GM12878 (cell line): ENCODE data around the gene EXOC4. TPM values are rescaled to one million over a fixed set of nuclear protein-coding genes. Genes with fewer than 3 reads are reported as not detected.

Source experiments
- ATAC-seq: fragments of 200-7000 bp; cut with Tn5 transposase; 3 replicates; pipeline ENCODE4 v1.9.1; 2020; ENCODE audit warnings: mild to moderate bottlenecking, moderate library complexity
- BruUV-seq: library from RNA; stranded (reverse); fragments of 400-500 nt; replicated peaks from 2 replicates; lab custom pipeline; 2021; lab: Mats Ljungman, UMichigan
- CTCF ChIA-PET: fragments of 300-600 bp; sonication (Branson Sonifier 250); formaldehyde crosslinking; extraction: SDS; loops from one replicate; lab custom pipeline; 2021; ENCODE audit warnings: inconsistent platforms; lab: Yijun Ruan, JAX
- POLR2A ChIA-PET: fragments of 350-600 bp; formaldehyde crosslinking; extraction: SDS; loops from one replicate; lab custom pipeline; 2021; ENCODE audit warnings: inconsistent platforms; lab: Charles Lee
- RAD21 ChIA-PET: fragments of 300-600 bp; sonication (Branson Sonifier 250); formaldehyde crosslinking; loops from one replicate; lab custom pipeline; 2023; ENCODE audit warnings: antibody characterized with exemption; ENCODE audit not compliant: unreplicated experiment; lab: Charles Lee
- SMC1A ChIA-PET: fragments of 300-600 bp; sonication (Branson Sonifier 250); formaldehyde crosslinking; loops from one replicate; lab custom pipeline; 2023; ENCODE audit not compliant: unreplicated experiment, uncharacterized antibody; lab: Charles Lee
- DNase-seq: peaks from one replicate; pipeline ENCODE4 v3.0.0-alpha.2; 2011; ENCODE audit warnings: low read depth, low spot score
- FAIRE-seq: peaks from 3 replicates; lab custom pipeline; 2011; peaks lifted over from hg19 to GRCh38; lab: Jason Lieb, UNC
- H2AFZ ChIP-seq: 2 replicates; pipeline ENCODE4 v1.6.0; 2011; ENCODE audit warnings: low read depth, low read length, control low read depth; ENCODE audit not compliant: control insufficient read depth
- H3K27ac ChIP-seq: 2 replicates; pipeline ENCODE4 v1.5.1; 2011; ENCODE audit warnings: control low read depth; ENCODE audit not compliant: control insufficient read depth, insufficient read depth
- H3K27me3 ChIP-seq, 2 experiments: replicated peaks in 1 of 2; 2 replicates each; pipeline versions ENCODE4 v1.6.0 to v1.6.1; 2011; ENCODE audit warnings: low read length in 1 of 2; ENCODE audit not compliant: control insufficient read depth in 2 of 2, insufficient read depth in 2 of 2
- H3K36me3 ChIP-seq, 2 experiments: 2 replicates each; pipeline ENCODE4 v1.5.1; 2011; ENCODE audit warnings: low read length in 1 of 2; ENCODE audit not compliant: control insufficient read depth in 2 of 2, insufficient read depth in 2 of 2
- H3K4me1 ChIP-seq: 2 replicates; pipeline ENCODE4 v1.6.1; 2011; ENCODE audit warnings: mild to moderate bottlenecking, low read length, moderate library complexity, mixed read lengths; ENCODE audit not compliant: control insufficient read depth, insufficient read depth
- H3K4me2 ChIP-seq: 2 replicates; pipeline ENCODE4 v1.6.0; 2011; ENCODE audit warnings: control low read depth; ENCODE audit not compliant: control insufficient read depth, insufficient read depth
- H3K4me3 ChIP-seq: fragments of 200-600 bp; sonication (generic); 2 replicates; pipeline ENCODE4 v1.5.1; 2016
- H3K79me2 ChIP-seq: 2 replicates; pipeline ENCODE4 v1.6.0; 2011; ENCODE audit warnings: low read length; ENCODE audit not compliant: control insufficient read depth, insufficient read depth
- H3K9ac ChIP-seq: 2 replicates; pipeline ENCODE4 v1.8.0; 2011; ENCODE audit warnings: low read length, control low read depth, mixed read lengths; ENCODE audit not compliant: control insufficient read depth, insufficient read depth
- H3K9me3 ChIP-seq: replicated peaks from 3 replicates; pipeline ENCODE4 v1.5.1; 2011; ENCODE audit warnings: mild to moderate bottlenecking, low read length; ENCODE audit not compliant: control insufficient read depth, insufficient read depth
- H4K20me1 ChIP-seq: 2 replicates; pipeline ENCODE4 v1.6.0; 2011; ENCODE audit not compliant: control insufficient read depth, insufficient read depth
- EP300 ChIP-seq, 2 experiments: fragments of 150-350 bp in 1 of 2; IDR thresholded peaks; 2 replicates each; pipeline ENCODE4 v1.6.1; 2011 to 2012; ENCODE audit warnings: low read depth in 2 of 2, low read length in 2 of 2, borderline replicate concordance in 1 of 2, improper control_type of control experiment in 1 of 2, inconsistent platforms in 1 of 2; ENCODE audit not compliant: control insufficient read depth in 1 of 2
- IKZF2 ChIP-seq, 2 experiments: fragments of 450-650 bp; IDR thresholded peaks; 2 replicates each; pipeline ENCODE4 v1.6.1; 2017; ENCODE audit warnings: mild to moderate bottlenecking in 2 of 2, moderate library complexity in 2 of 2
- NBN ChIP-seq: fragments of 450-650 bp; IDR thresholded peaks from 2 replicates; pipeline ENCODE4 v1.6.1; 2016
- RCOR1 ChIP-seq: conservative IDR thresholded peaks from 2 replicates; pipeline ENCODE4 v1.6.1; 2012; ENCODE audit warnings: low read depth, low read length, improper control_type of control experiment
- REST ChIP-seq: IDR thresholded peaks from 2 replicates; pipeline ENCODE4 v1.6.1; 2012; ENCODE audit warnings: mild to moderate bottlenecking, low read depth, low read length
- WGBS: methylation state at CpG from one replicate; pipeline ENCODE4 v1.1.6; 2016; ENCODE audit warnings: low lambda C conversion rate; ENCODE audit not compliant: insufficient replicate concordance, insufficient coverage; ENCODE audit errors: missing lambda C conversion rate; 5-methylcytosine and 5-hydroxymethylcytosine counted together
- in situ Hi-C: fragments of 300-500 bp; cut with MboI; formaldehyde crosslinking; loops from 9 replicates; pipeline ENCODE4 v1.14.3; 2018; ENCODE audit warnings: mixed read lengths
- intact Hi-C: fragments of 100-400 bp; cut with micrococcal nuclease; formaldehyde crosslinking; loops from one replicate; pipeline ENCODE4 v1.14.2; 2022; ENCODE audit not compliant: unreplicated experiment
- polyA plus RNA-seq, 11 experiments: library from polyadenylated mRNA; depleted of rRNA in 4 of 11; unstranded in 6 of 11; stranded (reverse) in 5 of 11; fragments of >200 nt; fragmentation: Nextera tagmentation in 4 of 11; fragmentation: Illumina TruSeq in 1 of 11; extraction: Ambion mirVana in 4 of 11; extraction: Trizol in 1 of 11; gene quantifications; 1 replicate in 1 of 11; 2 replicates in 10 of 11; pipeline versions ENCODE4 v1.2.1 to v1.2.3, GENCODE V29; 2011 to 2016; ENCODE audit warnings: inconsistent platforms in 2 of 11, missing spikeins in 2 of 11, low read depth in 1 of 11
- total RNA-seq, 4 experiments: library from RNA; depleted of rRNA in 3 of 4; stranded (reverse); fragments of >200 nt in 3 of 4; fragmentation: Illumina TruSeq in 1 of 4; extraction: Trizol in 1 of 4; gene quantifications; 2 replicates each; pipeline versions ENCODE4 v1.2.1 to v1.2.3, GENCODE V29; 2013 to 2021

The EXOC4 gene
- total and polyA plus RNA-seq, 10 of the 15 experiments (the other 5 are each of a cell fraction or from before 2014, with no cell fraction given), result 13.2 to 44.5 (median 29.6) TPM

GRCh38 chr7:133349101-133349500 is 96.2 kb downstream of the EXOC4 start:
- ChIA-PET POLR2A (interaction anchor here (0.6 kb wide), 1 partner anchor 383 kb away, joined by 3 read pairs; no protein-coding TSS in a partner anchor), CTCF (interaction anchor here (0.7 to 0.8 kb wide), 3 partner anchors 17 to 50 kb away, joined by 3 to 4 read pairs (median 4); no protein-coding TSS in a partner anchor), SMC1A (no interaction called here)

GRCh38 chr7:133352430-133352829 is 99.6 kb downstream of the EXOC4 start:
- Histone ChIP-seq H3K79me2 (no peaks in the 10 kb centered on the region; the same call in 1 of the 2 replicates), H3K27ac (no peak overlapping the region), H3K9ac (no peak overlapping the region), H4K20me1 (no peaks in the 10 kb centered on the region), H2AFZ (no peak overlapping the region), H3K4me1 (no peaks in the 10 kb centered on the region), H3K4me2 (no peak overlapping the region), H3K36me3 (no peaks in the 10 kb centered on the region), H3K4me3 (no peak overlapping the region), H3K9me3 (peaks cover 6% of the 10 kb centered on the region), H3K27me3 (no peaks in the 10 kb centered on the region)
- intact Hi-C loops (no loop called here), in situ Hi-C loops (no loop called here)
- CTCF ChIA-PET, result no interaction called here
- ATAC-seq, result no peak
- no peak for DNase-seq
- RAD21 ChIA-PET, result no interaction called here
- SMC1A ChIA-PET, result no interaction called here
- POLR2A ChIA-PET, result no interaction called here
- no TSS peak for BruUV-seq
- 52% methylated on average over 2 of the region's 2 CpGs for WGBS
- TF ChIP-seq EP300 (IDR thresholded peaks at IDR 0.05; ENCODE audit: borderline replicate concordance in 1 of 2, control insufficient read depth in 1 of 2, low read depth in 2 of 2, low read length in 2 of 2) (no peak), REST (no peak), RCOR1 (no peak)
- no peak for FAIRE-seq

More at GRCh38 chr7:133349101-133349500, 96.2 kb downstream of the EXOC4 start:
- no peak overlapping the region for H3K4me2 ChIP-seq
- ATAC-seq, result peak; percentile 54
- no peaks in the 10 kb centered on the region for H3K27me3 ChIP-seq
- in situ Hi-C loops (no loop called here), intact Hi-C loops (no loop called here)
- H3K79me2 ChIP-seq, result no peaks in the 10 kb centered on the region; the same call in 1 of the 2 replicates
- TF ChIP-seq IKZF2 (IDR thresholded peaks at IDR 0.05) (0 out of 4 replicates have a peak, but pooled peaks of 1 of the 2 experiments have one; percentile 14), NBN (no peak)
- BruUV-seq, result no TSS peak
- H2AFZ ChIP-seq, result no peak overlapping the region
- no peaks in the 10 kb centered on the region for H4K20me1 ChIP-seq
- H3K36me3 ChIP-seq, result no peaks in the 10 kb centered on the region
- FAIRE-seq, result no peak
- no peak overlapping the region for H3K4me3 ChIP-seq
- peaks cover 6% of the 10 kb centered on the region for H3K9me3 ChIP-seq
- RAD21 ChIA-PET, result interaction anchor here (2.1 kb wide), 1 partner anchor 85 kb away, joined by 6 read pairs; no protein-coding TSS in a partner anchor
- no peak for DNase-seq
- no peak overlapping the region for H3K27ac ChIP-seq
- 98% methylated on average over 2 of the region's 2 CpGs for WGBS
- no peak overlapping the region for H3K9ac ChIP-seq
- H3K4me1 ChIP-seq, result no peaks in the 10 kb centered on the region
